Hepatic stellate cell (primary cell): ENCODE measurements around the gene MYL7.

ENCODE experiments used
- DNase-seq: peaks from one replicate; pipeline ENCODE4 v3.0.0; 2011; ENCODE audit warnings: low spot score

Gene MYL7

DNA sequence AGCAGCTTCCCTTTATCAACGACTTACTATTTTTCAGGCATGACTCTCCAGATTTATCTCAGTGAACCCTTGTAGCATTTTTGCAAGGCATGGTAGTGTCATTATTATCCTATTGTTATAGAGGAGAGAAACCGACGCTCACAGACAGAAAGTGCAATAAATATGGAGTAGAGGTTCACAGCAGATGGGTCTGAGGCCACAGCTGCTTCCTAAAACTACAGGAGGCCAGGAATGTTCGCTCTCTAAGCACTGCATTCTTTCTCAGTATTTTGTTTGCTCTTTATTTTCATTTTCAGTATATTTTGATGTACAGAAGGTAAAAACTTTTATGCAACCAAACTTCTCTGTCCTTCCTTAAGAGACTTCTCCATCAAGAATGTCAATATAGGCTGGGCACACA is 41.5 kb downstream of the MYL7 start:
- no peak for DNase-seq

DNA sequence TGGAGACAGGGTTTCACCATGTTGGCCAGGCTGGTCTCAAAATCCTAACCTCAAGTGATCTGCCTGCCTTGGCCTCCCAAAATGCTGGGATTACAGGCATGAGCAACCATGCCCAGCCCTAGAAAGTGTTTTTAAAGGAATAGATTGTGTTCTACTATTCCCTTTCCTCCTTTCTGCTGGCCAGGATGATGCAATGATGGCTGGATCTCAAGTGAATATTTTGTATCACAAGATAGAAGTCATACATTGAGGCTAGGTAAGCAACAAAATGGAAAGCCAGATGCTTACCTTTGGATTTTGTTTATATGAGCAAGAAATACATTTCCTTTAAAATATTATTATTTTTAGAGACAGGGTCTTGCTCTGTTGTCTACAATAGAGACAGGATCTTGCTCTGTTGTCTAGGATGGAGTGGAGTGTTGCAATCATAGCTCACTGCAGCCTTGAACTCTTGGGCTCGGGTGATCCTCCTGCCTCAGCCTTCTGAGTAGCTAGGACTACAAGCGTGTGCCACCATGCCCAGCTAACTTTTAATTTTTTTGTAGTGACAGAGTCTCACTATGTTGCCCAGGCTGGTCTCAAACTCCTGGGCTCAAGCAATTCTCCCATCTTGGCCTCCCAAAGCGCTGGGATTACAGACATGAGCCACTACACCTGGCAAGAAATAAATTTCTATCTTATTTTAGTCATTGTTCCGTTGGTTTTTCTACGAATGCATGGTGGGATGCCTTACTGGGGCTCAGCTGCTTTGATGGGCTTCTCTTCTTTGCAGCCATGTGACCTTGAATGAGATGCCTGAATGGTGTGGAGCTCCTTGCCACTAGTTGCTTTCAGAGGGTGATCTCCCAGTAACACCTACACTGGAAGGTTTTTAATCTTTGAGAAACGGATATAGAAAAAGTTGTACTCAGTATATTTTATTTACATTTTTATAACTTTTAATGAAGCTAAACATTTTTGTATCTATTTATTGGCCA is 42.8 kb downstream of the MYL7 start:
- DNase-seq, result no peak

GRCh38 chr7:44097064-44097932 is 43.8 kb downstream of the MYL7 start:
- no peak for DNase-seq

DNA sequence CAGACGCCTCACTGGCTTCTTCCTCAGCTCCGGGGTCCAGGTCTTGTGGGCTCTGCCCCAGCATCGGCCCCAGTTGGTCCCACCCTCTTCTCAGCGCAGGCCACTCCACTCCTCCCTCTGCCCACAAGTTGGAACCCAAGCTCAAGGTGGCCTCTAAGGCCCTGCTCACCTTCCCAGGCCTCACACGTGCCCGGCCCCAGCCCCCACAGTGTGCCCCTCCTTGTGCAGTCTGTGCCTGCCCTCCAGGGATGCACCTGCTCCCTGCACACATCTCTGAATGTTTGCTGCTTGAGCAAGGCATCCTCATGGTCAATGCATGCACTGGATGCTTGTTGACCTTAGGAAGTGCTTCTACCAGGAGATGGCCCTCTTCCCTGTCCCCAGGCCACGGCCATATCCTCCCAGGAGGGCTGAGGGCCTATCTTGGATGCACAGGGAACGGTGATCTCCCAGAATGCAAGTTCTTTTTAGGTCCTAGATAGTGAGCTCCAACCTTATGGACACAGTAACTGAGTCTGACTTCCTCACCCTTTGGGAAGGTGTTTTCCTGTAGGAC is 44.7 kb downstream of the MYL7 start:
- no peak for DNase-seq

- no peak for DNase-seq
Observed at GRCh38 chr7:44095781-44096180, 45.4 kb downstream of the MYL7 start.

- no peak for DNase-seq
Observed at GRCh38 chr7:44094883-44095592, 46.1 kb downstream of the MYL7 start.

- no peak for DNase-seq
Observed at GRCh38 chr7:44094365-44094764, 46.8 kb downstream of the MYL7 start.

DNA sequence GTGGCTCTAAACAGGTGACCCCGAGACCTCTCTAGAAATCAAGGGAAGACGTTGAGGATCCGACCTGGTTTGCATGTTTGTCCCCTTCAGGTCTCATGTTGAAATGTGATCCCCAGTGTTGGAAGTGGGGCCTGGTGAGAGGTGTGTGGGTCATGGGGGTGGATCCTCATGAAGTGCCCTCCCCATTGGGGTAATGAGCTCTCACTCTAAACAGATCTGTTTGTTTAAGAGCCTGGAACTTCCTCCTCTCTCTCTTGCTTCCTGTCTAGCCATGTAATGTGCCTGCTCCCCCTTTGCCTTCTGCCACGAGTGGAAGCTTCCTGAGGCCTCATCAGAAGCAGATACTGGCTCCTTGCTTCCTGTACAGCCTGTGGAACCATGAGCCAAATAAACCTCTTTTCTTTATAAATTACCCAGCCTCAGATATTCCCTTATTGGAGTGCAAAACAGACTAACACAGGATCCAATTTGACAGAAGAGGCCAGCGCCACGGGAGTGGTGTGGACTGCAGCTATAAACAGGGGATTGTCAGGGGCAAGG is 48.0 kb downstream of the MYL7 start:
- DNase-seq, result no peak
